Measurements from ENCODE around the gene TCF3. TPM values are rescaled to one million over a fixed set of nuclear protein-coding genes. Genes with fewer than 3 reads are reported as not detected.

Gene TCF3
- total RNA-seq, 1 experiment from 2014 or later, result 128 TPM

DNA sequence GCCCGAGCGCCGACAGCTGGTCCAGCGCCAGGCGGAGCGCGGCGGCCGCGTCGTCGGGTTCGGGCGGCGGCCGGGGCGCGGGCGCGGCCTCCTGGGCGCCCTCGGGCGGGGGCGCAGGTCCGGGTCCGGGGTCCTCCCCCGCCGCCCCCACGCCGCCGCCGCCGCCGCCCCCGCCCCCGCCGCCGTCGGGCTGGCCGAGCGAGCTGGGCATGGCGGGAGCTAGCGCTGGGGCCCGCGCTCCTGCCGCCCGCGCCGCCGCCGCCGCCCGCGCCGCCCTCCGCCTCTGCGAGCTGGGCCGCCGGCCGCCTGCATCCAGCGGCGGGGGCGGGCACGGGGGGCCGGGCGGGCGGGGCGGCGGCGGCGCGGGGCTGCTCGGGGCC is 84.6 kb downstream of the TCF3 start:
- DNase-seq (ENCODE audit: low read depth), result no peak

GRCh38 chr19:1567116-1567847 is 85.1 kb downstream of the TCF3 start:
- no peak for DNase-seq (ENCODE audit: low read depth)

- DNase-seq (ENCODE audit: low read depth), result no peak
Observed at GRCh38 chr19:1566392-1567115, 85.9 kb downstream of the TCF3 start.

- DNase-seq (ENCODE audit: low read depth), result no peak
Observed at GRCh38 chr19:1563251-1563650, 89.2 kb downstream of the TCF3 start.

DNA sequence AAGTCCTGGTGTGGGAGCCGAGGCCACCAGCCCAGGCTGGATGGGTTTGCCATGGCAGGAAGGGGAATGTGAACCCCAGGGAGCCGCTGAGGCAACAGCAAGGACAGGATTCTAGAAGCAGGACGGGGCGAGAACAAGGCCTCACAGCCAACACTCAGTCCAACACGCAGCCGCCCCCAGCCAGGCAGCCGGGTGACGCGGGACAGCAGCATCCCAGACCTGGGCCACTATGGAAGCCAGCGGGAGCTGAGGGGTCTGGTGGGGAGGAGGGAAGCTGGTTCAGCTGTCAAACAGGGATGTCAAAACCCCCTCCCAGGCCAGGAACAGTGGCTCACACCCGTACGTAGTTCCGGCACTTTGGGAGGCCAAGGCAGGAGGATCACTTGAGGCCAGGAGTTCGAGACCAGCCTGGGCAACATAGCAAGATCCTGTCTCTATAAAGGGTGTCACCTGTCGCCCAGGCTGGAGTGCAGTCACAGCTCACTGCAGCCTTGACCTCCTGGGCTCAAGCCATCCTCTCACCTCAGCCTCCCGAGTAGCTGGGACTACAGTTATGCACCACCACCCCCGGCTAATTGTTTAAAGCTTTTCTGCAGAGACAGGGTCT is 91.1 kb downstream of the TCF3 start:
- DNase-seq (ENCODE audit: low read depth), result no peak

DNA sequence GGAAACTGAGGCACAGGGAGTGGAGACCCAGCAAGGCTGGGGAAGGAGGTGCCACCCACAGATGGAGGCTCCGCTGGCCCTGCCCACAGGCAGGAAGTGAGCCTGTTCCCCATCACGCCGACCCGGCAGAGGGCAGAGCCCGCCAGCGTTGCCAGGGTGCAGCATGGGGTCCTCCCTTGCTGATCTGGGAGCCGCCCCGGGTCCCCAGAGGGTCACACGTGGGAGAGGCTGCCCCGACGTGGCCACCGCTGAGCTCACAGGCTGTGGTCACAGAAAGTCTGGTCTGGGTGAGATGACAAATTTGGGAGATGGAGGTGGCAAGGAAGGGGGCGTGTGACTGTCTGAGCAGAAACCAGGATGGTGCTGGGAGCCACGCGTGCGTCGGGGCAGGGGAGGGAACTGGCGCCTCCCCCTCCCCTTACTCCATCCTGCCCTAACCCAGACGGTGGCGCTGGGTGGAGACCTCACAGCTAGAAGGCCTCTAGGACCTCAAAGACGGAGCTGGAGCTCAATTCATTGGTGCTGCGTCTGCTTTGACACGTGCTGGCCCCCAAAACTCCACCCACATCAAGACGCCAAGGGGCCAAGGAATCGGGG is 92.0 kb downstream of the TCF3 start:
- no peak for DNase-seq (ENCODE audit: low read depth)

Small RNAs within 50 kb of the gene (small RNA-seq; reads per million reads assigned to genes)
- gene AC005943.2 (not detected), gene RN7SL477P (not detected), gene RNU6-1223P (not detected)

Other genes starting within 250 kb of the TCF3 start
- gene DAZAP1, start 245.0 kb downstream of the TCF3 start, total RNA-seq (2014; rRNA removed; shearing (Covaris generic)), result 158 and 183 TPM in 2 replicates
- gene RPS15, start 214.2 kb downstream of the TCF3 start, total RNA-seq (2014; rRNA removed; shearing (Covaris generic)), result 1,915 and 2,084 TPM in 2 replicates
- gene APC2, start 202.5 kb downstream of the TCF3 start, total RNA-seq (2014; rRNA removed; shearing (Covaris generic)), result 0.53 and 0.63 TPM in 2 replicates
- 72.5 and 73.2 TPM in 2 replicates for gene C19orf25, start 173.4 kb downstream of the TCF3 start, total RNA-seq (2014; rRNA removed; shearing (Covaris generic))
- gene PCSK4, start 162.3 kb downstream of the TCF3 start, total RNA-seq (2014; rRNA removed; shearing (Covaris generic)), result 0.10 and 1.0 TPM in 2 replicates
- 0.77 and 0.98 TPM in 2 replicates for gene REEP6, start 161.4 kb downstream of the TCF3 start, total RNA-seq (2014; rRNA removed; shearing (Covaris generic))
- 4.0 and 5.5 TPM in 2 replicates for gene ADAMTSL5, start 139.6 kb downstream of the TCF3 start, total RNA-seq (2014; rRNA removed; shearing (Covaris generic))
- gene PLK5, start 128.5 kb downstream of the TCF3 start, total RNA-seq (2014; rRNA removed; shearing (Covaris generic)), result not detected in 2 replicates
- 49.9 and 53.8 TPM in 2 replicates for gene MEX3D, start 84.3 kb downstream of the TCF3 start, total RNA-seq (2014; rRNA removed; shearing (Covaris generic))
- 186 and 194 TPM in 2 replicates for gene MBD3, start 59.8 kb downstream of the TCF3 start, total RNA-seq (2014; rRNA removed; shearing (Covaris generic))
- gene UQCR11, start 47.2 kb downstream of the TCF3 start, total RNA-seq (2014; rRNA removed; shearing (Covaris generic)), result 123 and 127 TPM in 2 replicates
- gene ONECUT3, start 100.9 kb upstream of the TCF3 start, total RNA-seq (2014; rRNA removed; shearing (Covaris generic)), result not detected in 2 replicates
- 6.1 and 9.8 TPM in 2 replicates for gene ATP8B3, start 159.7 kb upstream of the TCF3 start, total RNA-seq (2014; rRNA removed; shearing (Covaris generic))
- 12.5 and 14.4 TPM in 2 replicates for gene REXO1, start 195.9 kb upstream of the TCF3 start, total RNA-seq (2014; rRNA removed; shearing (Covaris generic))
- gene KLF16, start 211.0 kb upstream of the TCF3 start, total RNA-seq (2014; rRNA removed; shearing (Covaris generic)), result 12.1 and 20.2 TPM in 2 replicates
- 216 and 229 TPM in 2 replicates for gene ABHD17A, start 232.9 kb upstream of the TCF3 start, total RNA-seq (2014; rRNA removed; shearing (Covaris generic))